Astrocyte of the hippocampus (primary cell): Measurements from ENCODE around the gene LIMS1.

Experiments used
- DNase-seq: peaks from one replicate; pipeline ENCODE4 v3.0.0; 2011; ENCODE audit warnings: low read depth, low spot score

LIMS1 gene

GRCh38 chr2:108552566-108552965, 18.3 kb downstream of the LIMS1 start:
- no peak for DNase-seq

- no peak for DNase-seq
Observed at GRCh38 chr2:108553209-108553919, 19.1 kb downstream of the LIMS1 start.

- DNase-seq = no peak
Observed at GRCh38 chr2:108554528-108554927, 20.3 kb downstream of the LIMS1 start.

- no peak for DNase-seq
Observed at GRCh38 chr2:108555572-108555971, 21.3 kb downstream of the LIMS1 start.

GRCh38 chr2:108556581-108556980, 22.3 kb downstream of the LIMS1 start:
- DNase-seq = peak; percentile 61

- no peak for DNase-seq
Observed at GRCh38 chr2:108560241-108560811, 26.1 kb downstream of the LIMS1 start.

GRCh38 chr2:108560895-108561530, 26.7 kb downstream of the LIMS1 start:
- DNase-seq = peak; percentile 39

GRCh38 chr2:108562274-108562673, 28.0 kb downstream of the LIMS1 start:
- DNase-seq = no peak

GRCh38 chr2:108564510-108564909, 30.2 kb downstream of the LIMS1 start:
- DNase-seq = no peak

GRCh38 chr2:108565778-108566375, 31.6 kb downstream of the LIMS1 start:
- DNase-seq = no peak

GRCh38 chr2:108570416-108570815, 36.1 kb downstream of the LIMS1 start:
- peak; percentile 73 for DNase-seq

- no peak for DNase-seq
Observed at GRCh38 chr2:108571286-108571685, 37.0 kb downstream of the LIMS1 start.

- peak; percentile 44 for DNase-seq
Observed at GRCh38 chr2:108573061-108573460, 38.8 kb downstream of the LIMS1 start.

- DNase-seq = no peak
Observed at GRCh38 chr2:108574332-108574731, 40.1 kb downstream of the LIMS1 start.

- peak; percentile 78 for DNase-seq
Observed at GRCh38 chr2:108575132-108575966, 41.1 kb downstream of the LIMS1 start.

GRCh38 chr2:108577099-108577498, 42.8 kb downstream of the LIMS1 start:
- DNase-seq = no peak

GRCh38 chr2:108579623-108580022, 45.4 kb downstream of the LIMS1 start:
- no peak for DNase-seq

GRCh38 chr2:108580050-108580449, 45.8 kb downstream of the LIMS1 start:
- no peak for DNase-seq

- DNase-seq = peak; percentile 90
Observed at GRCh38 chr2:108583903-108584520, 49.7 kb downstream of the LIMS1 start.

- no peak for DNase-seq
Observed at GRCh38 chr2:108585436-108585835, 51.2 kb downstream of the LIMS1 start.

GRCh38 chr2:108586116-108586515, 51.8 kb downstream of the LIMS1 start:
- no peak for DNase-seq
